ENCODE measurements around the gene YIPF2. TPM values are rescaled to one million over a fixed set of nuclear protein-coding genes. Genes with fewer than 3 reads are reported as not detected.

YIPF2 gene
- total and polyA plus RNA-seq, 10 of the 15 experiments (the other 5 are each of a cell fraction or from before 2014, with no cell fraction given), result 0.92 to 38.9 (median 17.6) TPM

- CTCF ChIA-PET, result interaction anchor here (0.6 to 1.9 kb wide), 6 partner anchors 12 to 212 kb away, joined by 3 to 11 read pairs (median 6); no protein-coding TSS in a partner anchor
These were observed 959 bp upstream of the YIPF2 start for GRCh38 chr19:10929402-10929794.

More at GRCh38 chr19:10929402-10929794, 959 bp upstream of the YIPF2 start:
- Histone ChIP-seq H2AFZ (ENCODE audit: control insufficient read depth, low read depth, low read length) (peak overlapping the region; percentile 68; the same call in 1 of the 2 replicates), H3K27ac (ENCODE audit: control insufficient read depth, insufficient read depth) (peak overlapping the region; percentile 46; the same call in 1 of the 2 replicates), H3K4me3 (peak overlapping the region; percentile 89), H3K9me3 (replicated peaks; ENCODE audit: control insufficient read depth, insufficient read depth, low read length) (no peaks in the 10 kb centered on the region), H3K4me1 (ENCODE audit: control insufficient read depth, insufficient read depth, low read length) (peaks cover 7% of the 10 kb centered on the region), H3K9ac (ENCODE audit: control insufficient read depth, insufficient read depth, low read length) (peak overlapping the region; percentile 36), H3K27me3 (replicated peaks in 1 of 2; ENCODE audit: control insufficient read depth in 2 of 2, insufficient read depth in 2 of 2, low read length in 1 of 2) (no peaks in the 10 kb centered on the region), H3K79me2 (ENCODE audit: control insufficient read depth, insufficient read depth, low read length) (peaks cover 26% of the 10 kb centered on the region), H3K36me3 (ENCODE audit: control insufficient read depth in 2 of 2, insufficient read depth in 2 of 2, low read length in 1 of 2) (no peaks in the 10 kb centered on the region; a peak in 1 of 4 replicates), H3K4me2 (ENCODE audit: control insufficient read depth, insufficient read depth) (peak overlapping the region; percentile 92), H4K20me1 (ENCODE audit: control insufficient read depth, insufficient read depth) (no peaks in the 10 kb centered on the region)
- ChIA-PET RAD21 (ENCODE audit: unreplicated experiment) (interaction anchor here (0.6 to 2.5 kb wide), 8 partner anchors 9 to 578 kb away, joined by 3 to 9 read pairs (median 3); no protein-coding TSS in a partner anchor), POLR2A (interaction anchor here (0.6 to 1.3 kb wide), 7 partner anchors 14 to 160 kb away, joined by 3 to 6 read pairs (median 4); partner anchors contain the start of gene LDLR), SMC1A (ENCODE audit: uncharacterized antibody, unreplicated experiment) (interaction anchor here (1.1 to 2.4 kb wide), 3 partner anchors 13 to 71 kb away, joined by 3 to 7 read pairs (median 4); no protein-coding TSS in a partner anchor)
- intact Hi-C loops (cut with micrococcal nuclease; ENCODE audit: unreplicated experiment) (loop anchor here (2.0 kb wide), 1 partner anchor 51 kb away; no protein-coding TSS in a partner anchor), in situ Hi-C loops (cut with MboI) (no loop called here)
- FAIRE-seq, result no peak
- no TSS peak for BruUV-seq (replicated peaks)
- DNase-seq (ENCODE audit: low read depth, low spot score), result no peak
- no peak for ATAC-seq
- 1% methylated on average over 27 of the region's 27 CpGs for WGBS (ENCODE audit: insufficient coverage, insufficient replicate concordance, low lambda C conversion rate, missing lambda C conversion rate)
- no peak for TF ChIP-seq TAF1 (IDR thresholded peaks at IDR 0.05; ENCODE audit: borderline replicate concordance, low read depth, low read length)
- no peak for TF ChIP-seq TCF3 (IDR thresholded peaks at IDR 0.05; ENCODE audit: borderline replicate concordance, insufficient read depth, low read depth, low read length)
- no peak for TF ChIP-seq SUZ12 (IDR thresholded peaks at IDR 0.05; ENCODE audit: unreplicated experiment)
- no peak for TF ChIP-seq NFYA (IDR thresholded peaks at IDR 0.05; ENCODE audit: borderline replicate concordance, low read depth, low read length)
- no peak for TF ChIP-seq POLR2AphosphoS5 (IDR thresholded peaks at IDR 0.05; ENCODE audit: low read length)
- TF ChIP-seq STAT1 (conservative IDR thresholded peaks at IDR 0.05), result no peak
- TF ChIP-seq, protein P1, sequence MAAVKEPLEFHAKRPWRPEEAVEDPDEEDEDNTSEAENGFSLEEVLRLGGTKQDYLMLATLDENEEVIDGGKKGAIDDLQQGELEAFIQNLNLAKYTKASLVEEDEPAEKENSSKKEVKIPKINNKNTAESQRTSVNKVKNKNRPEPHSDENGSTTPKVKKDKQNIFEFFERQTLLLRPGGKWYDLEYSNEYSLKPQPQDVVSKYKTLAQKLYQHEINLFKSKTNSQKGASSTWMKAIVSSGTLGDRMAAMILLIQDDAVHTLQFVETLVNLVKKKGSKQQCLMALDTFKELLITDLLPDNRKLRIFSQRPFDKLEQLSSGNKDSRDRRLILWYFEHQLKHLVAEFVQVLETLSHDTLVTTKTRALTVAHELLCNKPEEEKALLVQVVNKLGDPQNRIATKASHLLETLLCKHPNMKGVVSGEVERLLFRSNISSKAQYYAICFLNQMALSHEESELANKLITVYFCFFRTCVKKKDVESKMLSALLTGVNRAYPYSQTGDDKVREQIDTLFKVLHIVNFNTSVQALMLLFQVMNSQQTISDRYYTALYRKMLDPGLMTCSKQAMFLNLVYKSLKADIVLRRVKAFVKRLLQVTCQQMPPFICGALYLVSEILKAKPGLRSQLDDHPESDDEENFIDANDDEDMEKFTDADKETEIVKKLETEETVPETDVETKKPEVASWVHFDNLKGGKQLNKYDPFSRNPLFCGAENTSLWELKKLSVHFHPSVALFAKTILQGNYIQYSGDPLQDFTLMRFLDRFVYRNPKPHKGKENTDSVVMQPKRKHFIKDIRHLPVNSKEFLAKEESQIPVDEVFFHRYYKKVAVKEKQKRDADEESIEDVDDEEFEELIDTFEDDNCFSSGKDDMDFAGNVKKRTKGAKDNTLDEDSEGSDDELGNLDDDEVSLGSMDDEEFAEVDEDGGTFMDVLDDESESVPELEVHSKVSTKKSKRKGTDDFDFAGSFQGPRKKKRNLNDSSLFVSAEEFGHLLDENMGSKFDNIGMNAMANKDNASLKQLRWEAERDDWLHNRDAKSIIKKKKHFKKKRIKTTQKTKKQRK (IDR thresholded peaks at IDR 0.05; ENCODE audit: low read depth, low read length), result no peak
- TF ChIP-seq, protein P2, sequence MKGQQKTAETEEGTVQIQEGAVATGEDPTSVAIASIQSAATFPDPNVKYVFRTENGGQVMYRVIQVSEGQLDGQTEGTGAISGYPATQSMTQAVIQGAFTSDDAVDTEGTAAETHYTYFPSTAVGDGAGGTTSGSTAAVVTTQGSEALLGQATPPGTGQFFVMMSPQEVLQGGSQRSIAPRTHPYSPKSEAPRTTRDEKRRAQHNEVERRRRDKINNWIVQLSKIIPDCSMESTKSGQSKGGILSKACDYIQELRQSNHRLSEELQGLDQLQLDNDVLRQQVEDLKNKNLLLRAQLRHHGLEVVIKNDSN (IDR thresholded peaks at IDR 0.05; ENCODE audit: borderline replicate concordance, extremely low read length, insufficient read depth, low read depth, low read length), result no peak
- no peak for TF ChIP-seq CREB1 (IDR thresholded peaks at IDR 0.05; ENCODE audit: low read depth)
- TF ChIP-seq, protein P3, sequence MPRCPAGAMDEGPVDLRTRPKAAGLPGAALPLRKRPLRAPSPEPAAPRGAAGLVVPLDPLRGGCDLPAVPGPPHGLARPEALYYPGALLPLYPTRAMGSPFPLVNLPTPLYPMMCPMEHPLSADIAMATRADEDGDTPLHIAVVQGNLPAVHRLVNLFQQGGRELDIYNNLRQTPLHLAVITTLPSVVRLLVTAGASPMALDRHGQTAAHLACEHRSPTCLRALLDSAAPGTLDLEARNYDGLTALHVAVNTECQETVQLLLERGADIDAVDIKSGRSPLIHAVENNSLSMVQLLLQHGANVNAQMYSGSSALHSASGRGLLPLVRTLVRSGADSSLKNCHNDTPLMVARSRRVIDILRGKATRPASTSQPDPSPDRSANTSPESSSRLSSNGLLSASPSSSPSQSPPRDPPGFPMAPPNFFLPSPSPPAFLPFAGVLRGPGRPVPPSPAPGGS (IDR thresholded peaks at IDR 0.05; ENCODE audit: borderline replicate concordance, insufficient read depth, low read depth, low read length, poor library complexity, severe bottlenecking), result no peak
- TF ChIP-seq KLF5 (IDR thresholded peaks at IDR 0.05; ENCODE audit: partially characterized antibody), result no peak
- TF ChIP-seq, protein P4, sequence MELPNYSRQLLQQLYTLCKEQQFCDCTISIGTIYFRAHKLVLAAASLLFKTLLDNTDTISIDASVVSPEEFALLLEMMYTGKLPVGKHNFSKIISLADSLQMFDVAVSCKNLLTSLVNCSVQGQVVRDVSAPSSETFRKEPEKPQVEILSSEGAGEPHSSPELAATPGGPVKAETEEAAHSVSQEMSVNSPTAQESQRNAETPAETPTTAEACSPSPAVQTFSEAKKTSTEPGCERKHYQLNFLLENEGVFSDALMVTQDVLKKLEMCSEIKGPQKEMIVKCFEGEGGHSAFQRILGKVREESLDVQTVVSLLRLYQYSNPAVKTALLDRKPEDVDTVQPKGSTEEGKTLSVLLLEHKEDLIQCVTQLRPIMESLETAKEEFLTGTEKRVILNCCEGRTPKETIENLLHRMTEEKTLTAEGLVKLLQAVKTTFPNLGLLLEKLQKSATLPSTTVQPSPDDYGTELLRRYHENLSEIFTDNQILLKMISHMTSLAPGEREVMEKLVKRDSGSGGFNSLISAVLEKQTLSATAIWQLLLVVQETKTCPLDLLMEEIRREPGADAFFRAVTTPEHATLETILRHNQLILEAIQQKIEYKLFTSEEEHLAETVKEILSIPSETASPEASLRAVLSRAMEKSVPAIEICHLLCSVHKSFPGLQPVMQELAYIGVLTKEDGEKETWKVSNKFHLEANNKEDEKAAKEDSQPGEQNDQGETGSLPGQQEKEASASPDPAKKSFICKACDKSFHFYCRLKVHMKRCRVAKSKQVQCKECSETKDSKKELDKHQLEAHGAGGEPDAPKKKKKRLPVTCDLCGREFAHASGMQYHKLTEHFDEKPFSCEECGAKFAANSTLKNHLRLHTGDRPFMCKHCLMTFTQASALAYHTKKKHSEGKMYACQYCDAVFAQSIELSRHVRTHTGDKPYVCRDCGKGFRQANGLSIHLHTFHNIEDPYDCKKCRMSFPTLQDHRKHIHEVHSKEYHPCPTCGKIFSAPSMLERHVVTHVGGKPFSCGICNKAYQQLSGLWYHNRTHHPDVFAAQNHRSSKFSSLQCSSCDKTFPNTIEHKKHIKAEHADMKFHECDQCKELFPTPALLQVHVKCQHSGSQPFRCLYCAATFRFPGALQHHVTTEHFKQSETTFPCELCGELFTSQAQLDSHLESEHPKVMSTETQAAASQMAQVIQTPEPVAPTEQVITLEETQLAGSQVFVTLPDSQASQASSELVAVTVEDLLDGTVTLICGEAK (IDR thresholded peaks at IDR 0.05; ENCODE audit: borderline replicate concordance), result no peak
- no peak for TF ChIP-seq SMC3 (IDR thresholded peaks at IDR 0.05; ENCODE audit: borderline replicate concordance, low read length)
